HepG2 (cell line): ENCODE results near the gene ZNF483. TPM values are rescaled to one million over a fixed set of nuclear protein-coding genes. Genes with fewer than 3 reads are reported as not detected.
"Not testable (repeated sequence)": the region's sequence is repeated elsewhere in the genome, so short reads cannot be mapped to it uniquely, and the experiment has no call there.

ENCODE experiments used
- ATAC-seq: fragments of 200-7000 bp; cut with Tn5 transposase; 3 replicates; pipeline ENCODE4 v1.9.1; 2020; ENCODE audit warnings: mild to moderate bottlenecking, moderate library complexity
- BruUV-seq: library from RNA; stranded (reverse); fragments of 400-500 nt; replicated peaks from 2 replicates; lab custom pipeline; 2021; lab: Mats Ljungman, UMichigan
- CTCF ChIA-PET: fragments of 300-600 bp; formaldehyde crosslinking; extraction: SDS; loops from one replicate; lab custom pipeline; 2021; ENCODE audit warnings: low total read pairs, inconsistent platforms, low intra/inter-chr PET ratio; lab: Yijun Ruan, JAX
- POLR2A ChIA-PET: fragments of 350-600 bp; sonication (Branson Sonifier 250); formaldehyde crosslinking; loops from one replicate; lab custom pipeline; 2020; ENCODE audit warnings: antibody characterized with exemption, inconsistent platforms; lab: Yijun Ruan, JAX
- DNase-seq: peaks from one replicate; pipeline ENCODE4 v3.0.0-alpha.2; 2015; ENCODE audit warnings: low spot score
- FAIRE-seq: peaks from 3 replicates; lab custom pipeline; 2011; peaks lifted over from hg19 to GRCh38; lab: Jason Lieb, UNC
- H2AFZ ChIP-seq: one replicate; pipeline ENCODE4 v1.6.1; 2011; ENCODE audit warnings: low read length, inconsistent platforms
- H3K27ac ChIP-seq: fragments of 300-600 bp; 3 replicates; pipeline ENCODE4 v1.8.0; 2011; ENCODE audit warnings: mixed run types, mild to moderate bottlenecking, mixed read lengths, low read length, inconsistent platforms; ENCODE audit not compliant: insufficient read depth; ENCODE audit errors: extremely low read length
- H3K27me3 ChIP-seq, 2 experiments: fragments of 200-600 bp in 1 of 2; 2 replicates in 1 of 2; 3 replicates in 1 of 2; pipeline versions ENCODE4 v1.6.0 to v1.8.0; 2011; ENCODE audit warnings: low read length in 2 of 2, mild to moderate bottlenecking in 2 of 2, moderate library complexity in 2 of 2, inconsistent platforms in 1 of 2; ENCODE audit not compliant: insufficient read depth in 2 of 2, control insufficient read depth in 1 of 2
- H3K36me3 ChIP-seq, 2 experiments: fragments of 200-600 bp in 1 of 2; replicated peaks in 1 of 2; 2 replicates in 1 of 2; 3 replicates in 1 of 2; pipeline versions ENCODE4 v1.5.1 to v1.8.0; 2011; ENCODE audit warnings: low read length in 2 of 2, inconsistent platforms in 1 of 2; ENCODE audit not compliant: insufficient read depth in 2 of 2, control insufficient read depth in 1 of 2
- H3K4me1 ChIP-seq: 2 replicates; pipeline ENCODE4 v1.5.1; 2012; ENCODE audit warnings: low read length, inconsistent platforms; ENCODE audit not compliant: insufficient read depth
- H3K4me2 ChIP-seq: 2 replicates; pipeline ENCODE4 v1.6.0; 2011; ENCODE audit warnings: low read depth, low read length, inconsistent platforms
- H3K4me3 ChIP-seq, 3 experiments: fragments of 200-600 bp in 1 of 3; sonication (generic), shearing (Covaris generic) in 1 of 3; replicated peaks in 1 of 3; 2 replicates each; pipeline ENCODE4 v1.5.1; 2011 to 2016; ENCODE audit warnings: low read length in 3 of 3, inconsistent platforms in 2 of 3, low read depth in 2 of 3, mild to moderate bottlenecking in 2 of 3, control low read depth in 1 of 3, mixed read lengths in 1 of 3; ENCODE audit not compliant: insufficient read depth in 1 of 3
- H3K79me2 ChIP-seq: one replicate; pipeline ENCODE4 v1.6.1; 2011; ENCODE audit warnings: low read length, inconsistent platforms; ENCODE audit not compliant: insufficient read depth
- H3K9ac ChIP-seq: 2 replicates; pipeline ENCODE4 v1.6.0; 2011; ENCODE audit warnings: mild to moderate bottlenecking, low read depth, low read length, inconsistent platforms; ENCODE audit not compliant: insufficient read depth
- H3K9me3 ChIP-seq: 2 replicates; pipeline ENCODE4 v1.5.1; 2012; ENCODE audit warnings: mild to moderate bottlenecking, low read length
- H4K20me1 ChIP-seq: 2 replicates; pipeline ENCODE4 v1.6.0; 2011; ENCODE audit warnings: inconsistent platforms, mild to moderate bottlenecking, low read length, moderate library complexity; ENCODE audit not compliant: insufficient read depth
- MED13 ChIP-seq: sonication (generic); formaldehyde crosslinking; IDR thresholded peaks from 2 replicates; pipeline ENCODE4 v1.5.0; 2020; ENCODE audit warnings: missing genetic modification reagents
- NAIF1 ChIP-seq: sonication (generic); formaldehyde crosslinking; IDR thresholded peaks from 2 replicates; pipeline ENCODE4 v1.5.0; 2020; ENCODE audit warnings: mild to moderate bottlenecking, missing genetic modification reagents, borderline replicate concordance
- RCOR2 ChIP-seq: IDR thresholded peaks from 2 replicates; pipeline ENCODE4 v1.6.1; 2016; ENCODE audit warnings: missing biosample characterization, missing genetic modification reagents
- SALL1 ChIP-seq: sonication (generic); formaldehyde crosslinking; IDR thresholded peaks from 2 replicates; pipeline ENCODE4 v1.8.0; 2022; ENCODE audit warnings: mild to moderate bottlenecking, missing genetic modification reagents
- ZBTB20 ChIP-seq: sonication (generic); formaldehyde crosslinking; IDR thresholded peaks from 2 replicates; pipeline ENCODE4 v1.8.1; 2023; ENCODE audit warnings: missing genetic modification reagents, low read depth, mild to moderate bottlenecking, borderline replicate concordance
- ZNF138 ChIP-seq: sonication (generic); formaldehyde crosslinking; IDR thresholded peaks from 2 replicates; pipeline ENCODE4 v1.5.0; 2020; ENCODE audit warnings: mild to moderate bottlenecking, low read depth, missing genetic modification reagents
- ZNF468 ChIP-seq: sonication (generic); formaldehyde crosslinking; IDR thresholded peaks from 2 replicates; pipeline ENCODE4 v1.8.0; 2022; ENCODE audit warnings: mild to moderate bottlenecking, moderate library complexity, missing genetic modification reagents
- ZNF572 ChIP-seq: sonication (generic); formaldehyde crosslinking; IDR thresholded peaks from 2 replicates; pipeline ENCODE4 v1.5.1; 2020; ENCODE audit warnings: mild to moderate bottlenecking, missing genetic modification reagents
- WGBS: methylation state at CpG from one replicate; pipeline ENCODE4 v1.1.6; 2017; ENCODE audit warnings: low lambda C conversion rate; 5-methylcytosine and 5-hydroxymethylcytosine counted together
- in situ Hi-C: cut with HindIII; loops from 2 replicates; pipeline ENCODE4 v1.10.0; 2017; ENCODE audit warnings: low pct_unique_long_range_greater_than_20kb; ENCODE audit not compliant: extremely low pct_ligation_motif_present
- intact Hi-C: fragments of 100-400 bp; cut with micrococcal nuclease; formaldehyde crosslinking; loops from one replicate; pipeline ENCODE4 v1.10.0; 2022; ENCODE audit not compliant: unreplicated experiment
- polyA plus RNA-seq, 8 experiments: library from polyadenylated mRNA; depleted of rRNA in 3 of 8; stranded (reverse) in 7 of 8; unstranded in 1 of 8; fragments of >200 nt; fragmentation: Illumina TruSeq in 4 of 8; extraction: Trizol in 4 of 8; gene quantifications; 2 replicates each; pipeline versions ENCODE4 v1.2.1 to v1.2.3, GENCODE V29; 2011 to 2016; ENCODE audit warnings: low read depth in 4 of 8, missing spikeins in 1 of 8, mixed read lengths in 1 of 8; ENCODE audit not compliant: insufficient read depth in 1 of 8
- total RNA-seq, 5 experiments: library from RNA; depleted of rRNA; stranded (reverse); fragments of >200 nt; fragmentation: Illumina TruSeq; extraction: Trizol; gene quantifications; 2 replicates each; pipeline ENCODE4 v1.2.3, GENCODE V29; 2016; ENCODE audit warnings: low read depth in 1 of 5
- TF ChIP-seq, protein P1 (sequence below): IDR thresholded peaks from 2 replicates; pipeline ENCODE4 v1.6.1; 2018; ENCODE audit warnings: missing genetic modification reagents
- TF ChIP-seq, protein P2 (sequence below): sonication (generic); formaldehyde crosslinking; conservative IDR thresholded peaks from 2 replicates; pipeline ENCODE4 v1.4.0; 2020; ENCODE audit warnings: missing genetic modification reagents

The ZNF483 gene
- total and polyA plus RNA-seq, 2 of the 13 experiments (the other 11 are each of a cell fraction or from before 2014, with no cell fraction given) = 2.0 to 9.5 TPM

DNA sequence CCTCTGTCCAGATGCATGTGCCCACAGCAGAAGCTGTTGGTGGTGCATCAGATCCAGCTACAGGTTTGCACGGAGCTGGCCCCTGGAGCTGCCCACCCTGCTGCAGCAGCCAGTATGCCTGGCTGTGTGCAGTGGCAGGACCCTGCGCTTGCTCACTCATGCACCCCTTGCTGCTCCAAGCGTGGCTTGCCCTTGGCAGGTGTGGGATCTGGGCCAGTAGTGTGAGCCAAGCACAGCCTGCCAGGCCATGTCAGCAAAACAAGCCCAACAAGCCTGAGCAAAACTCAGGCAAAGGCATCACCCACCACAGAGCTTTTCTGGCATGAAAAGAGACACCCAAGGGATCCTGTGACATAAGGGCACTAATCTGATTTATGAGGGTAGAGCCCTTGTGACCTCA, 22.5 kb upstream of the ZNF483 start:
- CTCF ChIA-PET = no interaction called here
- Histone ChIP-seq H3K27ac (no peak overlapping the region), H3K4me2 (no peak overlapping the region), H4K20me1 (no peaks in the 10 kb centered on the region)
- WGBS = no CpG with 5 or more reads among the region's 3 CpGs
- no peak for TF ChIP-seq SALL1 (CRISPR knock-in tag)
- TF ChIP-seq RCOR2 = no peak
- TF ChIP-seq, all 625 proteins: peak for 0
- FAIRE-seq (no peak), DNase-seq (no peak), ATAC-seq (no peak)
- Histone ChIP-seq H3K9ac (no peak overlapping the region), H2AFZ (no peak overlapping the region), H3K4me3 (no peak overlapping the region), H3K9me3 (no peaks in the 10 kb centered on the region), H3K79me2 (no peaks in the 10 kb centered on the region), H3K36me3 (no peaks in the 10 kb centered on the region), H3K4me1 (no peaks in the 10 kb centered on the region), H3K27me3 (no peaks in the 10 kb centered on the region)
- in situ Hi-C loops = no loop called here
- BruUV-seq = no TSS peak
- POLR2A ChIA-PET = no interaction called here
- intact Hi-C loops = no loop called here

DNA sequence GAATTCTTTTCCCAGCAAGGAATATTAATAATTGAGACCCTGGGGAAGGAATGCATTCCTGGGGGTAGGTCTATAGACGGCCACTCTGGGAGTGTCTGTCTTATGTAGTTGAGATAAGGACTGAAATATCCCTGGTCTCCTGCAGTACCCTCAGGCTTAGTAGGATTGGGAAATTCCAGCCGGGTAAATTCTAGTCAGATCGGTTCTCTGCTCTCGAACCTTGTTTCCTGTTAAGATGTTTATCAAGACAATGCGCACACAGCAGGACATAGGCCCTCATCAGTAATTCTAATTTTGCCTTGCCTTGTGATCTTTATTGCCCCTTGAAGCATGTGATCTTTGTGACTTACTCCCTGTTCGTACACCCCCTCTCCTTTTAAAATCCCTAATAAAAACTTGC, 13.4 kb upstream of the ZNF483 start:
- H3K4me3 ChIP-seq, CTCF ChIA-PET, H3K27ac ChIP-seq, BruUV-seq, in situ Hi-C loops, H3K27me3 ChIP-seq, H3K79me2 ChIP-seq, FAIRE-seq, DNase-seq, POLR2A ChIA-PET, H3K9ac ChIP-seq, ATAC-seq, H2AFZ ChIP-seq, intact Hi-C loops, H3K36me3 ChIP-seq, H3K4me2 ChIP-seq, H4K20me1 ChIP-seq, H3K9me3 ChIP-seq: not testable (repeated sequence)
- H3K4me1 ChIP-seq = peaks cover 20% of the 10 kb centered on the region
- 67% methylated on average over 6 of the region's 6 CpGs for WGBS

DNA sequence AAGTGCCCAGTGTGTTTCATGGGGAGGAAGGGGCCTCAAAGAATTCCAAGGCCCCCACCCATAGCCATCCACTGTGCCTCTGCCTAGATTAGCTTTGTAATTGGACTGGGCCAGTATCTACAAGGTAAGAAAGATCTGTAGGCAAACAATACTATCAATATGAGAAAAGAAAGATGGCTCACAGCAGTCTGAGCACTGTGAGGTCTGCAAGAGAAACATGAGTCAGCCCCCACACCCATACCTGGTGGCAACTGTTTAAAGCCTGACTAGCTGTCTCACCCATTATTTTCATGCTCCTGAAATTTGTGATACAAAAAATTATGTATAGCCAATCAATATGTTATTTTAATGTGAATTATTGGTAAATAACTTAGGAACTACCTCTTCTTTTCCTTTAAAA, 10.0 kb upstream of the ZNF483 start:
- Histone ChIP-seq H3K27ac (no peak overlapping the region), H3K79me2 (no peaks in the 10 kb centered on the region), H3K9ac (no peak overlapping the region), H3K36me3 (no peaks in the 10 kb centered on the region), H3K4me2 (no peak overlapping the region), H3K4me3 (no peak overlapping the region), H4K20me1 (no peaks in the 10 kb centered on the region), H3K4me1 (peaks cover 21% of the 10 kb centered on the region), H3K27me3 (no peaks in the 10 kb centered on the region), H2AFZ (no peak overlapping the region), H3K9me3 (no peaks in the 10 kb centered on the region)
- intact Hi-C loops (no loop called here), in situ Hi-C loops (no loop called here)
- FAIRE-seq (no peak), DNase-seq (no peak), ATAC-seq (no peak)
- POLR2A ChIA-PET = no interaction called here
- CTCF ChIA-PET = no interaction called here
- BruUV-seq = no TSS peak
- TF ChIP-seq ZNF572 (CRISPR knock-in tag) (no peak), ZNF468 (CRISPR knock-in tag) (no peak), ZNF138 (no peak), ZBTB20 (CRISPR knock-in tag) (no peak), NAIF1 (CRISPR knock-in tag) (no peak), MED13 (no peak)
- TF ChIP-seq, protein P1, sequence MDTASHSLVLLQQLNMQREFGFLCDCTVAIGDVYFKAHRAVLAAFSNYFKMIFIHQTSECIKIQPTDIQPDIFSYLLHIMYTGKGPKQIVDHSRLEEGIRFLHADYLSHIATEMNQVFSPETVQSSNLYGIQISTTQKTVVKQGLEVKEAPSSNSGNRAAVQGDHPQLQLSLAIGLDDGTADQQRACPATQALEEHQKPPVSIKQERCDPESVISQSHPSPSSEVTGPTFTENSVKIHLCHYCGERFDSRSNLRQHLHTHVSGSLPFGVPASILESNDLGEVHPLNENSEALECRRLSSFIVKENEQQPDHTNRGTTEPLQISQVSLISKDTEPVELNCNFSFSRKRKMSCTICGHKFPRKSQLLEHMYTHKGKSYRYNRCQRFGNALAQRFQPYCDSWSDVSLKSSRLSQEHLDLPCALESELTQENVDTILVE (CRISPR knock-in tag) = no peak
- TF ChIP-seq, protein P2, sequence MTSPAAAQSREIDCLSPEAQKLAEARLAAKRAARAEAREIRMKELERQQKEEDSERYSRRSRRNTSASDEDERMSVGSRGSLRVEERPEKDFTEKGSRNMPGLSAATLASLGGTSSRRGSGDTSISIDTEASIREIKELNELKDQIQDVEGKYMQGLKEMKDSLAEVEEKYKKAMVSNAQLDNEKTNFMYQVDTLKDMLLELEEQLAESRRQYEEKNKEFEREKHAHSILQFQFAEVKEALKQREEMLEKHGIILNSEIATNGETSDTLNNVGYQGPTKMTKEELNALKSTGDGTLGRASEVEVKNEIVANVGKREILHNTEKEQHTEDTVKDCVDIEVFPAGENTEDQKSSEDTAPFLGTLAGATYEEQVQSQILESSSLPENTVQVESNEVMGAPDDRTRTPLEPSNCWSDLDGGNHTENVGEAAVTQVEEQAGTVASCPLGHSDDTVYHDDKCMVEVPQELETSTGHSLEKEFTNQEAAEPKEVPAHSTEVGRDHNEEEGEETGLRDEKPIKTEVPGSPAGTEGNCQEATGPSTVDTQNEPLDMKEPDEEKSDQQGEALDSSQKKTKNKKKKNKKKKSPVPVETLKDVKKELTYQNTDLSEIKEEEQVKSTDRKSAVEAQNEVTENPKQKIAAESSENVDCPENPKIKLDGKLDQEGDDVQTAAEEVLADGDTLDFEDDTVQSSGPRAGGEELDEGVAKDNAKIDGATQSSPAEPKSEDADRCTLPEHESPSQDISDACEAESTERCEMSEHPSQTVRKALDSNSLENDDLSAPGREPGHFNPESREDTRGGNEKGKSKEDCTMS (CRISPR knock-in tag) = no peak
